IPS-11a (cell line): ENCODE results near the gene GNB4.

Experiments used
- H3K4me3 ChIP-seq: one replicate; pipeline ENCODE4 v1.5.1; 2013; ENCODE audit warnings: low read depth, low read length, control low read depth

GNB4 gene

DNA sequence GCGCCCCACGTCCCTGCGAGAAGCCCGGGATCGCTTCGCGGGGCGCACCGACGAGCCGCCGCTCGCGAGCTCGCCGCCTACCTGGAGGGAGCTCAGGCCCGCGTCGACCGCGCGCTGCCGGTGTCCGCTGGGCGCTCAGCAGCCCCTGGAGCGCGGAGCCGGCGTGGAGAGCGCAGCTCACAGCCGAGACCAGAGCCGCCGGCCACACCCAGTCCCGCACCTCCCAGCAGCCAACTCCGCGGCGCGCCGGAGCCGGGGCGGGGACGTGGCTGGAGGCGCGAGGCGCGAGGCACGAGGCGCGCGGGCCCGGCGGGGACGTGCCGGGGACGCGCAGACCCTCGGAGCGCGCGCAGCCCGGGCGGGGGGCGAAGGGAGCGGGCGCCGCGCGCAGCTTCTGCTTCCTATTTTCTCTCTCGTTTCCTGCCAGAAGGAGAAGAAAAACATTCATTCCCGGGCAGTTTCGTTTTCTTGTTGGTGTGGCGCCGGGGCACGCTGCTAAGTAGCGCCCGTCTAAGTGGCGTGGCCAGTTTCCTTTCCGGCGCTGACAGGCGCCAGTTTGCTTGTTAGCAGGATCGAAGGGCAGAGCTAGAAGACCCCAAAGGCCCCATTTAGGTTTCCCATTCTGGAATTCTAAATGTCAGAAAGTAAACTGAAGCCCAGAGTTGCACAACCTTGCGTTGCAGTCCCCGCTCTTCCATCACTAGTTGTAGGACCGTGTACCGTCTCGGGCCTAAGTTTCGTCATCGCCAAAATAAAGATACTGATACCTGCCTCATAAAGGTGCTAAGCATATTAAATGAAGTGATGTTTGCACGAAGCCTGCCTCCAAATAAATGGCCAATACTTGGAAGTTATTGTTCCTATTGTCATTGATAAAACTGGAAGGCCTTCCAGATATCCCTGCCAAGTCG is at the start of gene GNB4:
TSS of gene GNB4 (minus strand) at position 206 of the 911 bp plus-strand sequence. CDS start 25,270 bp downstream, outside the sequence.
- peak within 1 kb of the TSS; percentile 63 for H3K4me3 ChIP-seq

DNA sequence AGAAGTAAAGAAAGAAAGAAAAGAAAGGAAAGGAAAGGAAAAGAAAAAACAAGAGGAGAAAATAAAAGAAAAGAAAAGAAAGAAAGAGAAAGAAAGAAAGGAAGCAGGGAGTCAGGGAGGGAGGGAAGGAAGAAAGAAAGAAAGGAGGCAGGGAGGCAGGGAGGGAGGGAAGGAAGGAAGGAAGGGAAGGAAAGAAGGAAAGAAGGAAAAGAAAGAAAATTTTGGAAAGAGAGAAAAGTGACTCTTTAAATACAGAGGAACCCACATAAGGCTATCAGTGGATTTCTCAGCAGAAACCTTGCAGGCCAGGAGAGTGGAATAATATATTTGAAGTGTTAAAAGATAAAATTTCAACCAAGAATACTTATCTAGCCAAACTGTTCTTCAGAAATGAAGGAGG is 44.2 kb upstream of the GNB4 start:
- H3K4me3 ChIP-seq, result no peak overlapping the region

DNA sequence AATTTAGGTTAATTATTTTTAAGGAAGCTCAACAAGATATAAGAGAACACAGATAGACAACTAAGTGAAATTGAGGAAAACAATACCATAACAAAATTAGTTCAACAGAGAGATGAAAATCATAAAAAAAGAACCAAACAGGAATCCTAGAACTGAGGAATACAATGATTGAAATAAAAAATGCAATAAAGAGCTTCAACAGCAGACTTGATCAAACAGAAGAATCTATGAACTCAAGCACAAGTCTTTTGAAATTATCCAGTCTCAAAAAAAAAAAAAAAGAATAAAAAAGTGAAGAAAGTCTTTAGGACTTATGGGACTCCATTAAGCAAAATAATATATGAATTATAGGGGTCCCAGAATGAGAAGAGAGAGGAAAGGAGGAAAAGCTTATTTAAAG is 42.0 kb upstream of the GNB4 start:
- no peak overlapping the region for H3K4me3 ChIP-seq

DNA sequence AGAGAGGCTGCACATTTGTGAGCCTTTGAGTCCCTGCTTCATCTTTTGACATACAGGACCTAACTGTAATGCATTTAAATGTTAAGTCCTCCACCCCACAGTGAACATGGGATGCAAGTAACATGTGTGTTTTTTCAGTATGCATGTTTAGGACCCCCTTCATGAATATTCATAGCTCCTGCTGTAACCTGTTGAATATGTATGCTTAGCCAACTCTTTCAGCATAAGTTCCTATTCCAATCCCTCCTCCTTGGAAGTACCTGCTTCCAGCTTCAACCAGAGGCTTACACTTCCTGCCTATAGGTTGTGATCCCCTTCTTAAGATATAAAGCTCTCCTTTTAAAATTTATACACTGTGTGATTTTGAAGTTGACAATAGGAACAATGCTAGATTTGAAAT is 36.9 kb upstream of the GNB4 start:
- H3K4me3 ChIP-seq, result no peak overlapping the region

DNA sequence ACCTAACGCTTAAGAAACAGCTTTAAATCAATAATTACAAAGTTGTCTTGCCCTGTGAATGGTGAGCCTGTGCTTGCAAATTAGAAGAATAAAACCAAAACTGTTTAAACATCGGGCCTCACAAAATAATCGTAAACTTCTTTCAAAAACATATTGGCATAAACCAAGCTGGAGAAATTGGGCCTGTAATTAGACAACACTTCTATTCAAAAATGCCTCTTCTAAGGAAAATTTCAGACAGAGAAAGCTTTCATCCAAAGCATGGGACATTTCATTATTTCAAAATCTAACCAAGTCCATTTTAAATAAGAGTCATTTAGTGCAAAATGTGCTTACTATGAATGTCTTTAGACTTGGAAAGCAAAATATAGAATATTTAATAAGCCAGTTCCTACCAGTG is 35.5 kb upstream of the GNB4 start:
- no peak overlapping the region for H3K4me3 ChIP-seq

DNA sequence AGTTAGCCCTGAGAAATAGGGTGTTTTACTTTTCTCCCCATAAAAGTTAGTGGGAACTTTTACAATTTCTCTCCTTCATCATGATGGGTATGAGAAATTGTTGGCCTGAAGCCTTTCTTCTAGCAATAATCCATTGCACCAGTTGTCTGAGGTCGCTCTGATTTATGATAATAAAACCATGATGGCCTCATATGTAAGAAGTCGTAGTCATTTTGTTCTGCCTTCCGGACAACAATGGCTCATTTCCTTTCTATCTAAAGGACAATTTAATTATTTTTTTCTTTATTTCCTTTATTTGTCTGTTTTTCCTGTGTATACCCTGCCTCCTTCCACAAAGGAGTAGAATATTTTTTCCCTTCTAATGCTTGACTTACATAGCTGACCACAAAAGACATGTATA is 31.6 kb upstream of the GNB4 start:
- no peak overlapping the region for H3K4me3 ChIP-seq

DNA sequence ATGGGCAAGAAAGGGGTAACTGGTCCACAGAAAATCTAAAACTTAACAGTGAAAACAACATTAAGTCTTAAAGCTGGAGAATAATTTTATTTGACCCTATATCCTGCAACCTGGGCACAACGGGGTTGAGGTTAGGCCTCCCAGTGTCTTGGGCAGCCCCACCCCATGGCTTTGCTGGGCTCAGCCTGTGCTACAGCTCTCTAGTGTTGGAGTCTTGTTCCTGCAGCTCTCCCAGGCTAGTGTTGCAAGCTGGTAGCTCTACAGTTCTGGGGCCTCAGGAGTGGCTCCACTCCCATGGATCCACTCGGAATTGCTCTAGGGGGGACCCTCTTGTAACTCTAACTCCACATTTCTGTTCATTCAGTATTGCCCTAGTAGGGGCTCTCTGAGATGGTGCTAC is 24.9 kb upstream of the GNB4 start:
- H3K4me3 ChIP-seq, result no peak overlapping the region

DNA sequence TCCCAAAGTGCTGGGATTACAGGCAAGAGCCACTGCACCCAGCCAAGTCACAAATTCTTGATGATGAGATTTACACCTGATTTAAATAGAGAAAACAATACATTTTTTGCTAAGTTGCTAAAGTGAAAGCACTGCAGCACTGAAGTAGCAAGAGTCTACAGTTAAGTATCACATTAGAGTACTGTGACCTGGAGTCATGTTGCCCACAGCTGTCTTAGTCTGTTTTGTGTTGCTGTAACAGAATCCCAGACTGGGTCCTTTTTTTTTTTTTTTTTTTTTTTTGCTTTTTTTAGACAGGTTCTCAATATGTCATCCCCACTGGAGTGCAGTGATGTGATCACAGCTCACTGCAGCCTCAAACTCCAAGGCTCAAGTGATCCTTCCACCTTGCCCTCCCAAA is 23.2 kb upstream of the GNB4 start:
- no peak overlapping the region for H3K4me3 ChIP-seq

DNA sequence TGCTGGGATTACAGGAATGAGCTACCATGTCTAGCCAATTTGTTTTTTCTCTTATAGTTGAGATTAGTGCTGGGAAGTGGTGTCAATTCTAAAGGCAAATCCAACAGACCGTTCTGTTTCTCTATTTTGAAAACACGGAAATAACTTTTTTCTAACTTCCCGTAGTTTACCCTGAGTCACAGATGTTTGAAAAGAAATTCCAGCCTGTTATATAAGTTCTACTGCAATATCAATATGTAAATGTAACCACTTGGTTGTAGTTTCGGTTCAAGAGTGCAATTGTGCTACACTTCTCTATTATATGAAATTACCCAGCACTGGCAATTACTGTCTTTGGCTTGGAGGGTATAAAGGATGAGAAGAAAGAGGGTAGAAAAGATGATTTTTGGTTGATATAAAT is 22.3 kb upstream of the GNB4 start:
- H3K4me3 ChIP-seq, result no peak overlapping the region

DNA sequence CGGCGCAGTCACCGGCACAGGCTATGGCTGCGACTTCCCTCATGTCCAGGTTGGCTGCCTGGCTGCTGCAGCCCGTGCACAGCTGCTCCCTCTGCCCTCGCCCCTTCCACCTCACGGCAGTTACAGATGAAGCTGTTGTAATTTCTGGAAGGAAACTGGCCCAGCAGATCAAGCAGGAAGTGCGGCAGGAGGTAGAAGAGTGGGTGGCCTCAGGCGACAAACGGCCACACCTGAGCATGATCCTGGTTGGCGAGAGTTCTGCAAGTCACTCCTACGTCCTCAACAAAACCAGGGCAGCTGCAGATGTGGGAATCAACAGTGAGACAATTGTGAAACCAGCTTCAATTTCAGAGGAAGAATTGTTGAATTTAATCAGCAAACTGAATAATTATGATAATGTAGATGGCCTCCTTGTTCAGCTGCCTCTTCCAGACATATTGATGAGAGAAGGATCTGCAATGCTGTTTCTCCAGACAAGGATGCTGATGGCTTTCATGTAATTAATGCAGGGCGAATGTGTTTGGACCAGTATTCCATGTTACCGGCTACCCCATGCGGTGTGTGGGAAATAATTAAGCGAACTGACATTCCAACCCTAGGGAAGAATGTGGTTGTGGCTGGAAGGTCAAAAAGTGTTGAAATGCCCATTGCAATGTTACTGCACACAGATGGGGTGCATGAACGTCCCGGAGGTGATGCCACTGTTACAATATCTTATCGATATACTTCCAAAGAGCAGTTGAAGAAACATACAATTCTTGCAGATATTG is 13.2 kb upstream of the GNB4 start:
- no peak overlapping the region for H3K4me3 ChIP-seq

DNA sequence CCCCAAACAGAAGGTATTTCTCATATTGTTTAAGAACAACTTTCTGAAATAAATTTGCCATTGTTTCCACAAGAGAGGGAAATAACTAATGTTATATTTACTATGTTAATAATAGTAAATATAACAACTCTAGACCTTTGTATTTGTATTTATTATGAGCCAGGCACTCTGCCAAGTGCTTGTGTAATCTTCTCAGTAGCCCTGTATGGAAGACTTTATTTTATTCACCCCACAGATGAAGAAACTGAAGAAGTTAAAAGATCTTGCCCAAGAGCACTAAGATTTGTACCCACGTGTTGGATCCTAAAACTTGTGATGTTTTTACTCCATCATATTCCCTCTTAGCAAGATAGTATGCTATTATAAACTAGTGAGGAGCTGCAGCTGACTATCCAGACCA is 12.0 kb upstream of the GNB4 start:
- H3K4me3 ChIP-seq, result no peak overlapping the region

DNA sequence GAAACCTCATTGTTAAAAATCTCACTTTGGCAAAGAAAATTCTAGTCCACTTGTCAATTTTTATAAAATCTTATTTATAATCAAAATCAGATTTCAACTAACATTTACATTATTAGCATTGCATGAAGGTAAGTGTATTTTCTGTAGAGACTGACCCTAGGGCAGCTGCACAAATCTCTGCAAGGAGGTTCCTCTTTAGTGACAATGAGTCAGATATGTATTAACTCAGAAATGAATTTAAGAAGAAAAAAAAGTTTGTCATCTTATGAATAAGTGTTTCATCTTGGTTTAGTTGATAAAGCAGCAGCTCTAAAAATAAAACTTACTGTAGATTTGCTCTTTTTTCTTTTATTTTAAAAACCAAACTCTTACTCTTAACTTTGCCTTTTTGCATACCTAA is 9.0 kb upstream of the GNB4 start:
- H3K4me3 ChIP-seq, result no peak overlapping the region

DNA sequence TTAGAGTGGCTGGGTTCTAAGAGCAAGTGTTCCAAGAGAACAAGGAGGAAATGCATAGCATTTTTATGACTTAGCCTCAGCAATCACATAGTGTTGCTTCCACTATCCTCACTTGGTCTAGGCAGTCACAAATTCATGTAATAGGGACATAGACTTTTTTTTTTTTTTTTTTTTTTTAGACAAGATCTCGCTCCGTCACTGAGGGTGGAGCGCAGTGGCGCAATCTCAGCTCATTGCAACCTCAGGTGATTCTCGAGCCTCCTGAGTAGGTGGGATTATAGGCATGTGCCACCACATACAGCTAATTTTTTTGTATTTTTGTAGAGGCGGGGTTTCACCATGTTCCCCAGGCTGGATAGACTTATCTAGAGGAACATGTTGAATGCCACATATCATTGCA is 4.7 kb upstream of the GNB4 start:
- no peak overlapping the region for H3K4me3 ChIP-seq

DNA sequence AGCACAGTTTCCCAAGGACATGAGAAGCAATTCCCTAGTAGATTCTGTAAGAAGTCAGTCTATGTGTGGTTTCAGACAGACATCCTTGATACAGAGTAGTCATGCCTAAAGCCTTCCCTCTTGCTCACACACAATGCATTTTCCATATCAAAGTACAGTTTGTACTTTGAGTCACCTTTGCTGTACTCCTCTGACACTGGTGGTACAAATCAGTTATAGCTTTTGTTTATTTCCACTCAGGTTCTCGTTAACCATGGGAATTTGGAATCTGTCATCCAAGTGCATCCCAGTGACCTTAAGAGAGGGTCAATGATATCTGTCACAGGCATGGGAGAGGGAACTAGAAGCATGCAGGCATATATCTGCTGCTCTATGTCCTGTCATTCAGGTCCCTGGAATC is 3.6 kb upstream of the GNB4 start:
- H3K4me3 ChIP-seq, result no peak overlapping the region

DNA sequence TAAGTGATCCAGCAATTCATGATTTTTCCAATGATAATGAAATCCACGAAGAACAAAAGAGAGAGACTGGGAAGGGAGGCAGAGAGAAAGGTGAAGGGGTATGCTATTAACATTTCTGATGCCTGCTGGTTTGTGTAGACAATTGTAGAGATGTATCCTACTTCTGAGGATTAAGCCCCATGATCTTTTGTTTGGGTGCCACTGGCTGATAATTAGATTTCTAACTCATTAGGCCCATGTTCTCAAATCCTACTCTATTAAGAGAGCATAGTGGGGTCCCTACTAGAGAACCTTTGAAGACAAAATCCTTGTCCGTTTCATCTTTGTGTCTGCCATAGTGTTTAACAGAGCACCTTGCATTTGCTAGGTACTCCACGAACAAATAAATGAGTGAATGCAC is 2.7 kb upstream of the GNB4 start:
- H3K4me3 ChIP-seq, result no peak overlapping the region

DNA sequence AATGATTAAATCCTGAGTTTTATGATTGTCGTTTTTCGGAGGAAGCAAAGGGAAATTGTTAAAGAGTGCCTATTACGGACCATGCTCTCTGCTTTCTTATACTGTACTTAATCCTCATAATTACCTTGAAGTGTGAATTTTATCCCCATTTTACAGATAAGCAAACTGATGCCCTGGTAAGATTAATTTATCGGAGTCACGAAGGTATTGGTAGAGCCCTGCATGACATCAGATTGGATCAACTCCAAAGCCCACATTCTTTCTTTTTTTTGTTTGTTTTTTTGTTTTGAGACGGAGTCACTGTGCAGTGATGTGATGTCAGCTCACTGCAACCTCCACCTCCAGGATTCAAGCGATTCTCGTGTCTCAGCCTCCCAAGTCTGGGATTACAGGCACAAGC is 1.6 kb upstream of the GNB4 start:
- H3K4me3 ChIP-seq, result no peak overlapping the region

DNA sequence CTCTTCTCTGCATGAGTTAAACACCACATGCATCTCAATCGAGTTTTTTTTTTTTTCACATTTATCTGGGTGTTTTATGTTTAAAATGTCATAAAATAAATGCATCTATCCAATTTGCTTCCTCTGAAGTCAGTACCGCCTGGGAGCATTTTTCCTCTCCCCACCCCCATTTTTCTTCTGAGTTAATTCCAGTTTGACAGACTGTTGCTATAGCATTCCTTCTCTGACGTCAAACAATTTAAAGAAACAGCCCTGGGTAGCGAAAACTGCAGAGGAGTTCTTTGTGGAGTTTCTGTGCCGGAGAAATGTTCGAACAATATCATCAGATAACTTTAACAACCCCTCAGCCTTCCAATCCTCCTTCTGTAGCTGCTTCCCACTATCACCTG is 900 bp upstream of the GNB4 start:
- peak overlapping the region; percentile 63 for H3K4me3 ChIP-seq

DNA sequence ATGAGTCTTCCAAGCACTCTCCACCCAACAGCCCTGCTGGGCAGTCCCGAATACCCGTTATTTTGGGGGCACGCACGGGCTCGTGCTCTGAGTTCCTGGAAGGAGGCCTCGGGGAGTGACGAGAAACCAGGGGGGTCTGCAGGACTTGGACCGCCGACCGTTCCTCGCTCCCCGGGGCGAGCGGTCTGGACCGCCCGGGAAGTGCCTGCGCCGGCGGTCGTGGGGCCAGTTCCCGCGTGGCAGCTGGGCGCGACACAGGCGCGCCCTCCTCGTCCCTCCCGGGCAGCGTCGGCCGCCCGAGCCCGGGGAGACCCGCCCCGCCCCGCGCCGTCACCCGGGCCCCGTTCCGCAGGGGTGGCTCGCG is 387 bp downstream of the GNB4 start:
- peak overlapping the region; percentile 63 for H3K4me3 ChIP-seq

DNA sequence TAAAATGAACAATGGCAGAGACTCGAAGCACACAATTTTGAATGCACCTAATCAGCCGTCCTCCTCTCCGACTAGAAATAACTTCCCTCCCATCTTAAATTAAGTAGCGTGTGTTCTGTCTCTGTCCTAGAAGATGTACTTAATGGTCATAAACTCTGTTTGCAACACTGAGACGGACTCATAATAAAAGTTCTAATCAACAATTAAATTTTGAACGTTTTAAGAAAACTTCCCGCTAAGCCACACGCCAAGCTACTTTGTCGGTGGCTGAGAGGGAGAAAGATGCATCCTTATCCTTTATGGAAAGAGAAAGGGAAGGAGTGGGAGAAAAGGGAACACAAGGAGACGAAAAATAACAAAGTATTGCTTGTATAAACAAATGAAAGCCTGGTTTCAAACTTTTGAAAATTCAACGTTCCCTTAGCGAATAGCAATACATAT is 989 bp downstream of the GNB4 start:
- H3K4me3 ChIP-seq, result peak overlapping the region; percentile 63

DNA sequence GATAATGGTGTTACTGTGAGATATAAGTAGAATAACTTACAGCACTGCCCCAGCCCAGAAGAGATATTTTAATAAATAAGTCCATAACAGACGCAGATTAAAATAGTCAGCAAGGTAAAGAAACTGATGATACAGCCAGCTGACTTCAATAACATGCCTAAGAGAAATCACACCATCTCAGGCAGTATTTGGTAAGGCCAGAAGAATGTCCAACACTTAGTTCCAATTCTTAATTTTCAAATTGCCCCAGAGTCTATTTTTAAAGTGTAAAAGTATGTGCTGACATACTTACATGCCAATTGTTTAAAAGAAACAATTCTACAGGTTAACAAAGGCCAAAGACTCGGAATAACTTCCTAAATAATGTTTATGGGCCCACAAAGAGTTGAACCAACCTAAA is 1.6 kb downstream of the GNB4 start:
- H3K4me3 ChIP-seq, result no peak overlapping the region

DNA sequence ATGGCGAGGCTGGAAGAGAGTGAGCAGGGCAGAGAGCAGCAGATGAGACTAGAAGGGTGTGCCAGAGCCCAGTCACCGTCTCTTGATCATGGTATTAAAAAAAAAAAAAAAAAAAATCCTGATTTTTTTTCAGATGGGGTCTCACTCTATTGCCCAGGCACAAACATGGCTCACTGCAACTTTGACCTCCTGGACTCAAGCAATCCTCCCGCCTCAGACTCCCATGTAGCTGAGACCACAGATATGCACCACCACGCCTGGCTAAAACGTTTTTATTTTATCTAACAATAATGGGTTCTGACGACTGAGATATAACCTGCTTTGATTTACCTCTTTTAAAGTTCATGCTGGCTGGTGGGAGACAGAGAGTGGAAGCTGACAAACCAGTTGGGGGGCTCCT is 4.0 kb downstream of the GNB4 start:
- H3K4me3 ChIP-seq, result no peak overlapping the region

DNA sequence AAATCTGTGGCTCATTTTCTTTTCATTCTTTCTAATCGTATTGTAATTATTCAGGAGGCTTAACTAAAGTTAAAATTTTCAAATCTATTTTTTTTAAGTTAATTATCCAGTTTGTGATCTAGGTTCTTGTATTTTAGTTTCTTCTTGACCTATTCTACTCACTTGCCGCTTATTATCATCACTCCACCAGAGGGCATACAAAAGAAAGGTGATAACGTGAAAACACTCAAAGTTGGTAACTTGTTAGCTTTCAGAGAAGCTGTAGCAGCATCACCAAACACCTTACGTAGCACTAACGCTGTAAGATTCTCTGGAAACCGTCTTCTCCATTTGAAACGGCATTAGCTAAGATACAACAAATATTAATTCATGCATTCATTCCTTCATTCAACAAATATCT is 4.8 kb downstream of the GNB4 start:
- no peak overlapping the region for H3K4me3 ChIP-seq
